Naive thymus-derived CD4-positive, alpha-beta T cell (primary cell): ENCODE data around the gene PTDSS2. TPM values are rescaled to one million over a fixed set of nuclear protein-coding genes. Genes with fewer than 3 reads are reported as not detected.

Source experiments
- ATAC-seq: fragments of 150-1000 bp; cut with Tn5 transposase; 2 replicates; pipeline ENCODE4 v1.10.0; 2021; ENCODE audit warnings: mild to moderate bottlenecking, moderate library complexity
- CTCF ChIA-PET: fragments of 350-600 bp; sonication (Branson Sonifier 250); formaldehyde crosslinking; loops from one replicate; lab custom pipeline; 2021; ENCODE audit warnings: antibody characterized with exemption; lab: Charles Lee
- POLR2A ChIA-PET: fragments of 350-600 bp; sonication (Branson Sonifier 250); formaldehyde crosslinking; loops from one replicate; lab custom pipeline; 2021; ENCODE audit warnings: antibody characterized with exemption, inconsistent platforms; lab: Charles Lee
- DNase-seq, 9 donors: peaks; one replicate each; pipeline versions ENCODE4 v3.0.0 to v3.0.0-alpha.2; 2020 to 2022; ENCODE audit warnings: mixed read lengths in 1 of 9
- H3K27ac ChIP-seq: one replicate; pipeline ENCODE4 v1.7.0; 2013; ENCODE audit warnings: mild to moderate bottlenecking, low read depth, low read length, moderate library complexity
- H3K27me3 ChIP-seq, 2 donors: one replicate each; pipeline ENCODE4 v1.7.0; 2013; ENCODE audit warnings: low read length in 2 of 2, mild to moderate bottlenecking in 2 of 2, moderate library complexity in 2 of 2; ENCODE audit not compliant: control insufficient read depth in 2 of 2, insufficient read depth in 2 of 2
- H3K36me3 ChIP-seq, 3 experiments: 1 replicate in 2 of 3; 2 replicates in 1 of 3; pipeline ENCODE4 v1.7.0; 2013; ENCODE audit warnings: low read length in 3 of 3, mild to moderate bottlenecking in 3 of 3, moderate library complexity in 1 of 3; ENCODE audit not compliant: insufficient read depth in 3 of 3, control insufficient read depth in 2 of 3
- H3K4me1 ChIP-seq, 2 donors: one replicate each; pipeline ENCODE4 v1.7.0; 2013; ENCODE audit warnings: low read length in 2 of 2, mild to moderate bottlenecking in 2 of 2, moderate library complexity in 1 of 2; ENCODE audit not compliant: control insufficient read depth in 2 of 2, insufficient read depth in 2 of 2
- H3K4me3 ChIP-seq: 2 replicates; pipeline ENCODE4 v1.7.0; 2013; ENCODE audit warnings: mild to moderate bottlenecking, low read length
- H3K9me3 ChIP-seq, 3 experiments: 1 replicate in 2 of 3; 2 replicates in 1 of 3; pipeline ENCODE4 v1.7.0; 2013; ENCODE audit warnings: low read length in 3 of 3; ENCODE audit not compliant: control insufficient read depth in 2 of 3
- H3K27ac Mint-ChIP-seq, 9 donors: one replicate each; pipeline ENCODE4 v1.8.0; 2020 to 2022; ENCODE audit warnings: mixed read lengths in 9 of 9, mild to moderate bottlenecking in 8 of 9, moderate library complexity in 5 of 9, inconsistent platforms in 2 of 9
- H3K27me3 Mint-ChIP-seq, 5 donors: one replicate each; pipeline ENCODE4 v1.8.0; 2021 to 2022; ENCODE audit warnings: mixed read lengths in 5 of 5, mild to moderate bottlenecking in 1 of 5
- H3K36me3 Mint-ChIP-seq, 5 donors: one replicate each; pipeline ENCODE4 v1.8.0; 2020 to 2022; ENCODE audit warnings: mixed read lengths in 5 of 5, mild to moderate bottlenecking in 3 of 5, inconsistent platforms in 1 of 5
- H3K4me1 Mint-ChIP-seq, 7 donors: one replicate each; pipeline ENCODE4 v1.8.0; 2020 to 2022; ENCODE audit warnings: mixed read lengths in 7 of 7, mild to moderate bottlenecking in 3 of 7, inconsistent platforms in 1 of 7
- H3K4me3 Mint-ChIP-seq, 10 donors: one replicate each; pipeline ENCODE4 v1.8.0; 2020 to 2022; ENCODE audit warnings: mild to moderate bottlenecking in 10 of 10, mixed read lengths in 10 of 10, moderate library complexity in 6 of 10, inconsistent platforms in 2 of 10
- H3K9me3 Mint-ChIP-seq, 11 donors: one replicate each; pipeline ENCODE4 v1.8.0; 2020 to 2022; ENCODE audit warnings: mixed read lengths in 11 of 11, mild to moderate bottlenecking in 4 of 11, inconsistent platforms in 1 of 11, moderate library complexity in 1 of 11
- intact Hi-C, 2 donors: fragments of 100-400 bp; cut with micrococcal nuclease; formaldehyde crosslinking; loops; one replicate each; pipeline ENCODE4 v1.15.1; 2023
- polyA plus RNA-seq, 2 donors: library from polyadenylated mRNA; unstranded; fragments of 300-500 nt; fragmentation: Illumina TruSeq; gene quantifications; one replicate each; pipeline ENCODE4 v1.2.3, GENCODE V29; 2021
- total RNA-seq, 6 experiments: library from RNA in 5 of 6; stranded (reverse) in 5 of 6; gene quantifications; 1 replicate in 5 of 6; 2 replicates in 1 of 6; pipeline ENCODE4 v1.2.3 and lab custom pipeline; 2021 to 2026

Gene PTDSS2
- total and polyA plus RNA-seq, 7 experiments from 2014 or later = 9.0 to 27.7 (median 19.4) TPM

DNA sequence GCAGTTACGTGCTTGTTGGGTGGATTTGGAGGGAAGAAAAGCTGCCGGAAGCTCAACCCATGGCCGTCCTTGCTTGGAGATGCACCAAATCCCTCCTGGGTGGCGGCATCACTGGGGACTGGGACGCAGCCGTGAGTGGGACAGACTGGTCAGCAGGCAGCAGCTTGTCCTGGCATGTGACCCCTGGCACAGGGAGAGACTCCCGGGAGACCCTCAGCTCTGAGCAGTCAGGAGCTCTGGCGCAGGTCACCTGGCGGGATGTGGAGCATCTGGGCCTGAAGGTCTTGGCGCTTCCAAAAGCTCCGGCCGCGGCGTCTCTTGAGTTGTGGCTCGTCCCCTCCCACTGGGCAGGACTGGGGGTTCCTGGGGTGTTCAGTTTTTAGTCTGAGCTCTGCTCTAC is 26.3 kb downstream of the PTDSS2 start:
- H3K27me3 ChIP-seq = no peaks in the 10 kb centered on the region
- peaks cover 0 to 6% (median 0%) of the 10 kb centered on the region in 3 experiments for H3K36me3 ChIP-seq
- DNase-seq (no peak), ATAC-seq (no peak)
- no peaks in the 10 kb centered on the region for H3K4me1 ChIP-seq
- peaks cover 0 to 3% (median 0%) of the 10 kb centered on the region in 7 donors for H3K4me1 Mint-ChIP-seq
- no peak overlapping the region for H3K4me3 ChIP-seq
- no peaks in the 10 kb centered on the region for H3K9me3 Mint-ChIP-seq
- no peaks in the 10 kb centered on the region for H3K27me3 Mint-ChIP-seq
- no peak overlapping the region for H3K27ac ChIP-seq
- no peak overlapping the region for H3K4me3 Mint-ChIP-seq
- no peak overlapping the region for H3K27ac Mint-ChIP-seq
- no peaks in the 10 kb centered on the region for H3K9me3 ChIP-seq
- ChIA-PET POLR2A (no interaction called here), CTCF (no interaction called here)
- H3K36me3 Mint-ChIP-seq = peaks cover 0 to 14% (median 0%) of the 10 kb centered on the region in 5 donors
- intact Hi-C loops = no loop called here

DNA sequence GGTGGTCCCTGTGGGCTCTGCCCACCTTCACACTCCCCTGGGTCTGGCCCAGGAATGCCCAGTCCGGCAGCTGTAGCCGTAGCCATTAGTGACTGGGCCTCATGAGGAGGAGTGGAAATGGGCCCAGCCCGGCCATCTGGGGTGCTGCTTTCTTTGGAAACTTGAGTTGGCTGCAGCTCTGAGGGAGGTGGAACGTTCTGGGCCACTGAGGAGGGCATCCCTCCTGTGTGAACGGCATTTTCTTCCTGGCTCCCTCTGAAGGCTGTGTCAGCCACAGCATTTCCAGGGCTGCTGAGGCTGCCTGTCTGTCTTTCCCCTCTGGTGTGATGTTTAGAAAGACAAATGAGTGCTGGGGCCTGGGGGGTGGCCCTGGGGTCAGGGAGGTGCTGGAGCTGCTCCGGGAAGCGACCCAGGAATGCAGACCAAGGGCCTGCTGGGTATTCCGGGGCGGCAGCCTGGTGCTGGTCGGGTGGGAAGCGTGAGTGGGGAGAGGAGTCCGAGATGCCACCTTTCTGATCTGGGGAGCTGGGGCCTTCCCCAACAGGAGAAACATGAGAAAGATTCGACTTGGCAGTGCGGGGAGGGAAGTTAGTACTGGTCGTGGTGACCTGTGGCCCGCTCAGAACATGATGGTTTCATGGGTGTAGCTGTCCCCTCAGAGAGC is 27.1 kb downstream of the PTDSS2 start:
- POLR2A ChIA-PET = no interaction called here
- Histone ChIP-seq H3K36me3 (peaks cover 0 to 6% (median 0%) of the 10 kb centered on the region in 3 experiments), H3K4me1 (no peaks in the 10 kb centered on the region), H3K27me3 (no peaks in the 10 kb centered on the region), H3K4me3 (no peak overlapping the region), H3K27ac (no peak overlapping the region), H3K9me3 (no peaks in the 10 kb centered on the region)
- Mint-ChIP-seq H3K9me3 (no peaks in the 10 kb centered on the region), H3K4me1 (peaks cover 0 to 3% (median 0%) of the 10 kb centered on the region in 7 donors), H3K27me3 (no peaks in the 10 kb centered on the region), H3K4me3 (no peak overlapping the region), H3K27ac (no peak overlapping the region), H3K36me3 (peaks cover 0 to 16% (median 0%) of the 10 kb centered on the region in 5 donors)
- intact Hi-C loops = no loop called here
- no peak for ATAC-seq
- DNase-seq = no peak
- CTCF ChIA-PET = interaction anchor here (1.3 kb wide), 1 partner anchor 26 kb away, joined by 3 read pairs; no protein-coding TSS in a partner anchor

DNA sequence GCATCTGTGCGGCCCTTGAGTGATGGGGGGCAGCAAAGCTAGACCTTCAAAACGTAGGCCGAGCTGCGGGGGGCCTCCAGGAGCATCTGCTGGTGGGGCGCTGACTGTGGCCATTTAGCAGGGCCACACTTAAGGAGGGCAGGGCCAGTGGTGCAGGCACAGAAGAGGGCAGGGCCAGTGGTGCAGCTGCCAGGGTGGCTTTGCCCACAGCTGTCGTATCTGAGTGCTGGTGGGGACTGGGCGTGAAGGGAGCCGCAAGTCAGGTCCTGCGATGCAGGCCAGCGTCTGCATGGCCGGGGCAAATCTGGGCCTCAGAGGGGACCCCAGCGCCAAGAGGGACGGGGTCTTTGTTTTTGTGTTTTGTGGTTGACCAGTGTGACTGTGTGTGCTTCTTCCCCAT is 29.2 kb downstream of the PTDSS2 start:
- Histone ChIP-seq H3K27me3 (no peaks in the 10 kb centered on the region), H3K4me1 (no peaks in the 10 kb centered on the region), H3K36me3 (peaks cover 0 to 6% (median 0%) of the 10 kb centered on the region in 3 experiments), H3K27ac (no peak overlapping the region), H3K9me3 (no peaks in the 10 kb centered on the region), H3K4me3 (no peak overlapping the region)
- intact Hi-C loops = no loop called here
- Mint-ChIP-seq H3K27ac (peak overlapping the region in 1 of 9 donors; percentile 22), H3K4me1 (no peaks in the 10 kb centered on the region), H3K36me3 (peaks cover 0 to 16% (median 0%) of the 10 kb centered on the region in 5 donors), H3K4me3 (no peak overlapping the region), H3K27me3 (no peaks in the 10 kb centered on the region), H3K9me3 (no peaks in the 10 kb centered on the region)
- POLR2A ChIA-PET = no interaction called here
- no peak for ATAC-seq
- DNase-seq = no peak
- CTCF ChIA-PET = no interaction called here

DNA sequence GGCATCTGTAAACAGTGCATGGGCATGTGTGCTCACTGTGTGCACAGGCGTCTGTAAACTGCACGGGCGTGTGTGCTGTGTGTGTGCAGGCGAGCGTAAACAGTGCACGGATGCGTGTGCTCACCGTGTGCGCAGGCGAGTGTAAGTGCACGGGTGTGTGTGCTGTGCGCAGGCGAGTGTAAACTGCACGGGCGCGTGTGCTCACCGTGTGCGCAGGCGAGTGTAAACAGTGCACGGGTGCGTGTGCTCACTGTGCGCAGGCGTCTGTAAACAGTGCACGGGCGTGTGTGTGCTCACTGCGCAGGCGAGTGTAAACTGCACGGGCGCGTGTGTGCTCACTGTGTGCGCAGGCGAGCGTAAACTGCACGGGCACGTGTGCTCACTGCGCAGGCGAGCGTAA is 34.5 kb downstream of the PTDSS2 start:
- Mint-ChIP-seq H3K36me3 (peaks cover 0 to 7% (median 0%) of the 10 kb centered on the region in 5 donors), H3K27me3 (no peaks in the 10 kb centered on the region)
- ATAC-seq = no peak

DNA sequence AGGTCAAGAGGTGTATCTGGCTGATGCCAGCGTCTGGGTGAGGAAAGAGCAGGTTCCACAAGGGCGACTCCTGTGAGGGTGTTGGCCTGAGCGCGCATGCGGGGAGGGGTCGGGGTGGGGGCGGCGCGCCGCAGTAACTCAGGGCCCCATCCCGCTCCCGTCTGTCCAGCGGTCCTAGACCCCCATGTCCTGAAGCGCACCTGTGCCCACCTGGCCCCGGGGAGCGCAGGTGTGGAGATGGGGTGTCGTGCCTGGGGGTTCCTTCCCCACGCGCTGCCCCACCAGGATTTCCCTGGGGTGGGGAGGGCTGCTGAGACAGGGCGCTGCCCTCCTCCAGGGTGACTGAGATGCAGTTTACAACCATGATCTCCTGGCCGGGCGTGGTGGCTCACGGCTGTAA is 36.1 kb downstream of the PTDSS2 start:
- intact Hi-C loops = no loop called here
- no peaks in the 10 kb centered on the region for H3K9me3 ChIP-seq
- no peak for DNase-seq
- Mint-ChIP-seq H3K27me3 (no peaks in the 10 kb centered on the region), H3K27ac (no peak overlapping the region), H3K4me3 (no peak overlapping the region), H3K36me3 (peaks cover 0 to 4% (median 0%) of the 10 kb centered on the region in 5 donors), H3K4me1 (no peaks in the 10 kb centered on the region), H3K9me3 (no peaks in the 10 kb centered on the region)
- no peak overlapping the region for H3K27ac ChIP-seq
- POLR2A ChIA-PET = no interaction called here
- CTCF ChIA-PET = no interaction called here
- no peaks in the 10 kb centered on the region for H3K4me1 ChIP-seq
- no peak overlapping the region for H3K4me3 ChIP-seq
- peaks cover 0 to 23% (median 0%) of the 10 kb centered on the region in 3 experiments for H3K36me3 ChIP-seq
- no peak for ATAC-seq
- H3K27me3 ChIP-seq = no peaks in the 10 kb centered on the region

More for the DNA sequence above, 34.5 kb downstream of the PTDSS2 start:
- Mint-ChIP-seq H3K4me3 (no peak overlapping the region), H3K4me1 (no peaks in the 10 kb centered on the region), H3K9me3 (no peaks in the 10 kb centered on the region), H3K27ac (no peak overlapping the region)
- H3K27ac ChIP-seq = no peak overlapping the region
- ChIA-PET CTCF (no interaction called here), POLR2A (no interaction called here)
- H3K9me3 ChIP-seq = no peaks in the 10 kb centered on the region
- H3K27me3 ChIP-seq = no peaks in the 10 kb centered on the region
- no peak overlapping the region for H3K4me3 ChIP-seq
- intact Hi-C loops = no loop called here
- peaks cover 0 to 8% (median 0%) of the 10 kb centered on the region in 3 experiments for H3K36me3 ChIP-seq
- H3K4me1 ChIP-seq = no peaks in the 10 kb centered on the region
- no peak for DNase-seq

DNA sequence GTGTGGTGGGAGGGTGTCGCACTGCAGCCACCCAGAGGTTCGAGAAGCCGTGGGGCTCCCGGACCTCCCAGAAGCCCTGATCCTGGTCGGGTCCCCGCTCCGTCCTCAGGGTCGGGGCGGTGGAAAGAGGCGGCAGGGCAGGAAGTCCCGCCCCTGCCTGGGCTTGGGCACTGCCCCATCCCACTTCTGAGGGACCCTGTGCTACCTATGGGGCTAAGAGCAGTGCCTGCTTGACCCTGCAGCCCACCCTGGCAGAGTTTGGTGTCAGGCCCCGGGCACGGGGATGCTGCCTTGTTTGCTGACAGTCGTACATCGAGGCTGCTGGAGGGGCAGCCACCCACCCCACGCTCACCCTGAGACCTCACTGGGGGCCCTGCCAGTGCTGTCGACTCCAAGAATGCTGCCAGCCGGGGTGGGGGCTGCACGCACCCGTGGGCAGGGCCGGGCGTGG is 37.5 kb downstream of the PTDSS2 start:
- DNase-seq (no peak), ATAC-seq (no peak)
- peaks cover 0 to 25% (median 0%) of the 10 kb centered on the region in 3 experiments for H3K36me3 ChIP-seq
- intact Hi-C loops = no loop called here
- Mint-ChIP-seq H3K4me1 (no peaks in the 10 kb centered on the region), H3K27ac (no peak overlapping the region), H3K36me3 (no peaks in the 10 kb centered on the region), H3K9me3 (no peaks in the 10 kb centered on the region), H3K27me3 (no peaks in the 10 kb centered on the region), H3K4me3 (no peak overlapping the region)
- no peak overlapping the region for H3K4me3 ChIP-seq
- no peaks in the 10 kb centered on the region for H3K4me1 ChIP-seq
- CTCF ChIA-PET = no interaction called here
- POLR2A ChIA-PET = no interaction called here
- no peaks in the 10 kb centered on the region for H3K27me3 ChIP-seq
- H3K27ac ChIP-seq = no peak overlapping the region
- H3K9me3 ChIP-seq = no peaks in the 10 kb centered on the region

DNA sequence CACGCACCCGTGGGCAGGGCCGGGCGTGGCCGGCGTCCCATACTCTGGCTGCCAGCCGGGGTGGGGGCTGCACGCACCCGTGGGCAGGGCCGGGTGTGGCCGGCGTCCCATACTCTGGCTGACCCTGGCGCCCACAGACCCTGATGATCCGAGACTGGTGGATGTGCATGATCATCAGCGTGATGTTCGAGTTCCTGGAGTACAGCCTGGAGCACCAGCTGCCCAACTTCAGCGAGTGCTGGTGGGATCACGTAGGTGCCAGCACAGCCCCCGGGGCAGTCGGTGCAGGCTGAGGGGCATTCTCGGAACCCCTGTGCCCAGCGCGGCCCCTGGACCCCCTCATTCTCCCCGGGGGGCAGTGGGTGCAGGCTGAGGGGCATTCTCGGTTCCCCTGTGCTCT is 38.0 kb downstream of the PTDSS2 start:
- Mint-ChIP-seq H3K4me3 (no peak overlapping the region), H3K4me1 (no peaks in the 10 kb centered on the region), H3K36me3 (no peaks in the 10 kb centered on the region), H3K27ac (no peak overlapping the region), H3K27me3 (no peaks in the 10 kb centered on the region), H3K9me3 (no peaks in the 10 kb centered on the region)
- Histone ChIP-seq H3K27ac (no peak overlapping the region), H3K4me1 (no peaks in the 10 kb centered on the region), H3K9me3 (no peaks in the 10 kb centered on the region), H3K27me3 (no peaks in the 10 kb centered on the region), H3K36me3 (peaks cover 0 to 28% (median 0%) of the 10 kb centered on the region in 3 experiments), H3K4me3 (no peak overlapping the region)
- ATAC-seq = no peak
- intact Hi-C loops = no loop called here
- ChIA-PET CTCF (no interaction called here), POLR2A (no interaction called here)
- DNase-seq = no peak
